GM12878 (cell line): Measurements from ENCODE around the gene DNAAF1. TPM values are rescaled to one million over a fixed set of nuclear protein-coding genes. Genes with fewer than 3 reads are reported as not detected.

Experiments used
- ATAC-seq: fragments of 200-7000 bp; cut with Tn5 transposase; 3 replicates; pipeline ENCODE4 v1.9.1; 2020; ENCODE audit warnings: mild to moderate bottlenecking, moderate library complexity
- BruUV-seq: library from RNA; stranded (reverse); fragments of 400-500 nt; replicated peaks from 2 replicates; lab custom pipeline; 2021; lab: Mats Ljungman, UMichigan
- CTCF ChIA-PET: fragments of 300-600 bp; sonication (Branson Sonifier 250); formaldehyde crosslinking; extraction: SDS; loops from one replicate; lab custom pipeline; 2021; ENCODE audit warnings: inconsistent platforms; lab: Yijun Ruan, JAX
- POLR2A ChIA-PET: fragments of 350-600 bp; formaldehyde crosslinking; extraction: SDS; loops from one replicate; lab custom pipeline; 2021; ENCODE audit warnings: inconsistent platforms; lab: Charles Lee
- RAD21 ChIA-PET: fragments of 300-600 bp; sonication (Branson Sonifier 250); formaldehyde crosslinking; loops from one replicate; lab custom pipeline; 2023; ENCODE audit warnings: antibody characterized with exemption; ENCODE audit not compliant: unreplicated experiment; lab: Charles Lee
- SMC1A ChIA-PET: fragments of 300-600 bp; sonication (Branson Sonifier 250); formaldehyde crosslinking; loops from one replicate; lab custom pipeline; 2023; ENCODE audit not compliant: unreplicated experiment, uncharacterized antibody; lab: Charles Lee
- DNase-seq: peaks from one replicate; pipeline ENCODE4 v3.0.0-alpha.2; 2011; ENCODE audit warnings: low read depth, low spot score
- FAIRE-seq: peaks from 3 replicates; lab custom pipeline; 2011; peaks lifted over from hg19 to GRCh38; lab: Jason Lieb, UNC
- H2AFZ ChIP-seq: 2 replicates; pipeline ENCODE4 v1.6.0; 2011; ENCODE audit warnings: low read depth, low read length, control low read depth; ENCODE audit not compliant: control insufficient read depth
- H3K27ac ChIP-seq: 2 replicates; pipeline ENCODE4 v1.5.1; 2011; ENCODE audit warnings: control low read depth; ENCODE audit not compliant: control insufficient read depth, insufficient read depth
- H3K27me3 ChIP-seq, 2 experiments: replicated peaks in 1 of 2; 2 replicates each; pipeline versions ENCODE4 v1.6.0 to v1.6.1; 2011; ENCODE audit warnings: low read length in 1 of 2; ENCODE audit not compliant: control insufficient read depth in 2 of 2, insufficient read depth in 2 of 2
- H3K36me3 ChIP-seq, 2 experiments: 2 replicates each; pipeline ENCODE4 v1.5.1; 2011; ENCODE audit warnings: low read length in 1 of 2; ENCODE audit not compliant: control insufficient read depth in 2 of 2, insufficient read depth in 2 of 2
- H3K4me1 ChIP-seq: 2 replicates; pipeline ENCODE4 v1.6.1; 2011; ENCODE audit warnings: mild to moderate bottlenecking, low read length, moderate library complexity, mixed read lengths; ENCODE audit not compliant: control insufficient read depth, insufficient read depth
- H3K4me2 ChIP-seq: 2 replicates; pipeline ENCODE4 v1.6.0; 2011; ENCODE audit warnings: control low read depth; ENCODE audit not compliant: control insufficient read depth, insufficient read depth
- H3K4me3 ChIP-seq: fragments of 200-600 bp; sonication (generic); 2 replicates; pipeline ENCODE4 v1.5.1; 2016
- H3K79me2 ChIP-seq: 2 replicates; pipeline ENCODE4 v1.6.0; 2011; ENCODE audit warnings: low read length; ENCODE audit not compliant: control insufficient read depth, insufficient read depth
- H3K9ac ChIP-seq: 2 replicates; pipeline ENCODE4 v1.8.0; 2011; ENCODE audit warnings: low read length, control low read depth, mixed read lengths; ENCODE audit not compliant: control insufficient read depth, insufficient read depth
- H3K9me3 ChIP-seq: replicated peaks from 3 replicates; pipeline ENCODE4 v1.5.1; 2011; ENCODE audit warnings: mild to moderate bottlenecking, low read length; ENCODE audit not compliant: control insufficient read depth, insufficient read depth
- H4K20me1 ChIP-seq: 2 replicates; pipeline ENCODE4 v1.6.0; 2011; ENCODE audit not compliant: control insufficient read depth, insufficient read depth
- CREM ChIP-seq: IDR thresholded peaks from 2 replicates; pipeline ENCODE4 v1.6.1; 2014; ENCODE audit warnings: antibody characterized with exemption, low read depth
- ETV6 ChIP-seq, 2 experiments: fragments of 450-650 bp in 1 of 2; IDR thresholded peaks in 1 of 2; conservative IDR thresholded peaks in 1 of 2; 2 replicates each; pipeline ENCODE4 v1.6.1; 2014; ENCODE audit warnings: antibody characterized with exemption in 1 of 2, borderline replicate concordance in 1 of 2, low read depth in 1 of 2, mild to moderate bottlenecking in 1 of 2, moderate library complexity in 1 of 2
- FOXM1 ChIP-seq: IDR thresholded peaks from 2 replicates; pipeline ENCODE4 v1.6.1; 2012; ENCODE audit warnings: low read depth, mild to moderate bottlenecking, inconsistent platforms, low read length, moderate library complexity
- IKZF1 ChIP-seq: fragments of 450-650 bp; conservative IDR thresholded peaks from 2 replicates; pipeline ENCODE4 v1.6.1; 2017; ENCODE audit warnings: antibody characterized with exemption, mild to moderate bottlenecking
- KLF5 ChIP-seq: fragments of 450-650 bp; IDR thresholded peaks from 2 replicates; pipeline ENCODE4 v1.6.1; 2014; ENCODE audit warnings: mild to moderate bottlenecking; ENCODE audit not compliant: partially characterized antibody
- NFYB ChIP-seq: IDR thresholded peaks from 2 replicates; pipeline ENCODE4 v1.6.1; 2011; ENCODE audit warnings: low read depth, mild to moderate bottlenecking, low read length, improper control_type of control experiment, moderate library complexity; ENCODE audit not compliant: insufficient read depth
- RBBP5 ChIP-seq: fragments of 200-600 bp; sonication (generic); conservative IDR thresholded peaks from 2 replicates; pipeline ENCODE4 v1.6.1; 2016
- RUNX3 ChIP-seq: IDR thresholded peaks from 2 replicates; pipeline ENCODE4 v1.6.1; 2012; ENCODE audit warnings: low read length, inconsistent platforms
- SPI1 ChIP-seq: IDR thresholded peaks from 2 replicates; pipeline ENCODE4 v1.6.1; 2011; ENCODE audit warnings: low read depth, mild to moderate bottlenecking, low read length, moderate library complexity, borderline replicate concordance; ENCODE audit not compliant: insufficient read depth
- TCF12 ChIP-seq: IDR thresholded peaks from 2 replicates; pipeline ENCODE4 v1.6.1; 2011; ENCODE audit warnings: low read depth, mild to moderate bottlenecking, low read length
- WRNIP1 ChIP-seq: IDR thresholded peaks from 2 replicates; pipeline ENCODE4 v1.6.1; 2011; ENCODE audit warnings: low read depth, low read length, improper control_type of control experiment, borderline replicate concordance
- ZBTB11 ChIP-seq: fragments of 450-650 bp; formaldehyde crosslinking; IDR thresholded peaks from 2 replicates; pipeline ENCODE4 v1.5.0; 2022; ENCODE audit warnings: mild to moderate bottlenecking, missing genetic modification characterization
- ZNF217 ChIP-seq: fragments of 450-650 bp; IDR thresholded peaks from 2 replicates; pipeline ENCODE4 v1.6.1; 2017; ENCODE audit warnings: antibody characterized with exemption, mild to moderate bottlenecking
- ZNF24 ChIP-seq: fragments of 450-650 bp; IDR thresholded peaks from 2 replicates; pipeline ENCODE4 v1.6.1; 2017; ENCODE audit warnings: antibody characterized with exemption, mild to moderate bottlenecking
- WGBS: methylation state at CpG from one replicate; pipeline ENCODE4 v1.1.6; 2016; ENCODE audit warnings: low lambda C conversion rate; ENCODE audit not compliant: insufficient replicate concordance, insufficient coverage; ENCODE audit errors: missing lambda C conversion rate; 5-methylcytosine and 5-hydroxymethylcytosine counted together
- in situ Hi-C: fragments of 300-500 bp; cut with MboI; formaldehyde crosslinking; loops from 9 replicates; pipeline ENCODE4 v1.14.3; 2018; ENCODE audit warnings: mixed read lengths
- intact Hi-C: fragments of 100-400 bp; cut with micrococcal nuclease; formaldehyde crosslinking; loops from one replicate; pipeline ENCODE4 v1.14.2; 2022; ENCODE audit not compliant: unreplicated experiment
- polyA plus RNA-seq, 11 experiments: library from polyadenylated mRNA; depleted of rRNA in 4 of 11; unstranded in 6 of 11; stranded (reverse) in 5 of 11; fragments of >200 nt; fragmentation: Nextera tagmentation in 4 of 11; fragmentation: Illumina TruSeq in 1 of 11; extraction: Ambion mirVana in 4 of 11; extraction: Trizol in 1 of 11; gene quantifications; 1 replicate in 1 of 11; 2 replicates in 10 of 11; pipeline versions ENCODE4 v1.2.1 to v1.2.3, GENCODE V29; 2011 to 2016; ENCODE audit warnings: inconsistent platforms in 2 of 11, missing spikeins in 2 of 11, low read depth in 1 of 11
- total RNA-seq, 4 experiments: library from RNA; depleted of rRNA in 3 of 4; stranded (reverse); fragments of >200 nt in 3 of 4; fragmentation: Illumina TruSeq in 1 of 4; extraction: Trizol in 1 of 4; gene quantifications; 2 replicates each; pipeline versions ENCODE4 v1.2.1 to v1.2.3, GENCODE V29; 2013 to 2021
- TF ChIP-seq, protein P1 (sequence below): fragments of 450-650 bp; IDR thresholded peaks from 2 replicates; pipeline ENCODE4 v1.6.1; 2016; ENCODE audit warnings: mild to moderate bottlenecking, moderate library complexity, borderline replicate concordance
- TF ChIP-seq, protein P2 (sequence below): fragments of 450-650 bp; IDR thresholded peaks from 2 replicates; pipeline ENCODE4 v1.6.1; 2016; ENCODE audit warnings: mild to moderate bottlenecking

Gene DNAAF1
- total and polyA plus RNA-seq, 10 of the 15 experiments (the other 5 are each of a cell fraction or from before 2014, with no cell fraction given), result 0.02 to 0.76 (median 0.08) TPM; not detected in 6

GRCh38 chr16:84193480-84193879 is 48.4 kb downstream of the DNAAF1 start:
- no TSS peak for BruUV-seq
- DNase-seq (no peak), ATAC-seq (no peak), FAIRE-seq (no peak)
- in situ Hi-C loops (no loop called here), intact Hi-C loops (no loop called here)
- Histone ChIP-seq H3K9me3 (no peaks in the 10 kb centered on the region), H3K4me3 (no peak overlapping the region), H3K4me2 (no peak overlapping the region), H3K79me2 (no peaks in the 10 kb centered on the region), H3K27me3 (no peaks in the 10 kb centered on the region), H3K27ac (no peak overlapping the region), H4K20me1 (no peaks in the 10 kb centered on the region), H3K9ac (no peak overlapping the region), H2AFZ (no peak overlapping the region), H3K36me3 (no peaks in the 10 kb centered on the region), H3K4me1 (no peaks in the 10 kb centered on the region)
- POLR2A ChIA-PET, result no interaction called here
- 62% methylated on average over 7 of the region's 7 CpGs for WGBS
- CTCF ChIA-PET, result no interaction called here
- SMC1A ChIA-PET, result no interaction called here
- RAD21 ChIA-PET, result no interaction called here
- TF ChIP-seq ETV6 (conservative IDR thresholded peaks at IDR 0.05 in 1 of 2, IDR thresholded peaks at IDR 0.05 in 1 of 2; ENCODE audit: borderline replicate concordance in 1 of 2, low read depth in 1 of 2), result no peak
- no peak for TF ChIP-seq TCF12
- TF ChIP-seq IKZF1, result no peak
- no peak for TF ChIP-seq NFYB
- TF ChIP-seq CREM, result no peak
- TF ChIP-seq RUNX3, result no peak
- no peak for TF ChIP-seq ZNF24
- no peak for TF ChIP-seq ZNF217
- no peak for TF ChIP-seq KLF5
- TF ChIP-seq WRNIP1, result no peak
- TF ChIP-seq SPI1, result no peak
- TF ChIP-seq RBBP5, result no peak
- no peak for TF ChIP-seq FOXM1
- TF ChIP-seq ZBTB11 (CRISPR knock-in tag), result no peak
- TF ChIP-seq, protein P1, sequence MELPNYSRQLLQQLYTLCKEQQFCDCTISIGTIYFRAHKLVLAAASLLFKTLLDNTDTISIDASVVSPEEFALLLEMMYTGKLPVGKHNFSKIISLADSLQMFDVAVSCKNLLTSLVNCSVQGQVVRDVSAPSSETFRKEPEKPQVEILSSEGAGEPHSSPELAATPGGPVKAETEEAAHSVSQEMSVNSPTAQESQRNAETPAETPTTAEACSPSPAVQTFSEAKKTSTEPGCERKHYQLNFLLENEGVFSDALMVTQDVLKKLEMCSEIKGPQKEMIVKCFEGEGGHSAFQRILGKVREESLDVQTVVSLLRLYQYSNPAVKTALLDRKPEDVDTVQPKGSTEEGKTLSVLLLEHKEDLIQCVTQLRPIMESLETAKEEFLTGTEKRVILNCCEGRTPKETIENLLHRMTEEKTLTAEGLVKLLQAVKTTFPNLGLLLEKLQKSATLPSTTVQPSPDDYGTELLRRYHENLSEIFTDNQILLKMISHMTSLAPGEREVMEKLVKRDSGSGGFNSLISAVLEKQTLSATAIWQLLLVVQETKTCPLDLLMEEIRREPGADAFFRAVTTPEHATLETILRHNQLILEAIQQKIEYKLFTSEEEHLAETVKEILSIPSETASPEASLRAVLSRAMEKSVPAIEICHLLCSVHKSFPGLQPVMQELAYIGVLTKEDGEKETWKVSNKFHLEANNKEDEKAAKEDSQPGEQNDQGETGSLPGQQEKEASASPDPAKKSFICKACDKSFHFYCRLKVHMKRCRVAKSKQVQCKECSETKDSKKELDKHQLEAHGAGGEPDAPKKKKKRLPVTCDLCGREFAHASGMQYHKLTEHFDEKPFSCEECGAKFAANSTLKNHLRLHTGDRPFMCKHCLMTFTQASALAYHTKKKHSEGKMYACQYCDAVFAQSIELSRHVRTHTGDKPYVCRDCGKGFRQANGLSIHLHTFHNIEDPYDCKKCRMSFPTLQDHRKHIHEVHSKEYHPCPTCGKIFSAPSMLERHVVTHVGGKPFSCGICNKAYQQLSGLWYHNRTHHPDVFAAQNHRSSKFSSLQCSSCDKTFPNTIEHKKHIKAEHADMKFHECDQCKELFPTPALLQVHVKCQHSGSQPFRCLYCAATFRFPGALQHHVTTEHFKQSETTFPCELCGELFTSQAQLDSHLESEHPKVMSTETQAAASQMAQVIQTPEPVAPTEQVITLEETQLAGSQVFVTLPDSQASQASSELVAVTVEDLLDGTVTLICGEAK, result no peak
- TF ChIP-seq, protein P2, sequence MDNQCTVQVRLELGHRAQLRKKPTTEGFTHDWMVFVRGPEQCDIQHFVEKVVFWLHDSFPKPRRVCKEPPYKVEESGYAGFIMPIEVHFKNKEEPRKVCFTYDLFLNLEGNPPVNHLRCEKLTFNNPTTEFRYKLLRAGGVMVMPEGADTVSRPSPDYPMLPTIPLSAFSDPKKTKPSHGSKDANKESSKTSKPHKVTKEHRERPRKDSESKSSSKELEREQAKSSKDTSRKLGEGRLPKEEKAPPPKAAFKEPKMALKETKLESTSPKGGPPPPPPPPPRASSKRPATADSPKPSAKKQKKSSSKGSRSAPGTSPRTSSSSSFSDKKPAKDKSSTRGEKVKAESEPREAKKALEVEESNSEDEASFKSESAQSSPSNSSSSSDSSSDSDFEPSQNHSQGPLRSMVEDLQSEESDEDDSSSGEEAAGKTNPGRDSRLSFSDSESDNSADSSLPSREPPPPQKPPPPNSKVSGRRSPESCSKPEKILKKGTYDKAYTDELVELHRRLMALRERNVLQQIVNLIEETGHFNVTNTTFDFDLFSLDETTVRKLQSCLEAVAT, result no peak
